DMS53 treated with DMSO at 0.1 percent for 48 hours (cell line): ENCODE data around the gene PCLO.

Experiments used
- DNase-seq: peaks from one replicate; lab custom pipeline; 2025; ENCODE audit not compliant: unreplicated experiment; lab: John Stamatoyannopoulos, UW

The PCLO gene

DNA sequence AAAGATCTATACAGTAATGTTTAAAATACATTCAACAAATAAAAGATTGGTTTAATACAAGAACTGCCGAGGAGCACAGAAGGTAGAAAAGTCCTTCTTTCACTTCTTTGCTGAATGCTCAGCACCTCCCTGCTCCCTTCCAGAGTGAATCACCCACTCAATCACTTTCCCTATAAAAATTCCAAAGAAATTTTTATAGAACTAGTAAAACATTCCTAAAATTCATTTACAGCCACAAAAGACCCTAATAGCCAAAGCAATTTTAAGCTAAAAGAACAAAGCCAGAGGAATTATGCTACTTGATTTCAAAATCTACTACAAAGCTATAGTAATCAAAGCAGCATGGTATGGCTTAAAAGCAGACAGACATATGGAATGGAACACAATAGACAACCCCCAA is 320.9 kb downstream of the PCLO start:
- DNase-seq = no peak

DNA sequence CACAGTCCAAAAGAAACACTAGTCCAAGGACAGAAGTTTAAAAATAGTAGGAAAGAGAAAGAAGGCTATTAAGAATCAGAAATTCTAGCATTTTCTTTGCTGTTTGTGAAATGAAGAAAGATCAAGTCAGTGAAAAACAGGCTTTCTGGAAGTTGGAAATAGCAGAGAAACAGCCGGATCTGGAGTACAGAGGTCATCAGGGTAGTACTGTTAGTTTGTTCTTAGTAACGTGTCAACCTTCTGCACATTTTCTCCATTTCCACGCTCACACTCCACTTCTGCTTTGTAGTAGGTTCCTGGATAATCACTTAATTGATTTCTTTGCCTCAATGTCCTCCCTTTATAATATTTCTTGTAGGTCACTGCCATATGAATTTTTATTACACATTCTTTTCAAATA is 322.6 kb downstream of the PCLO start:
- DNase-seq = no peak

DNA sequence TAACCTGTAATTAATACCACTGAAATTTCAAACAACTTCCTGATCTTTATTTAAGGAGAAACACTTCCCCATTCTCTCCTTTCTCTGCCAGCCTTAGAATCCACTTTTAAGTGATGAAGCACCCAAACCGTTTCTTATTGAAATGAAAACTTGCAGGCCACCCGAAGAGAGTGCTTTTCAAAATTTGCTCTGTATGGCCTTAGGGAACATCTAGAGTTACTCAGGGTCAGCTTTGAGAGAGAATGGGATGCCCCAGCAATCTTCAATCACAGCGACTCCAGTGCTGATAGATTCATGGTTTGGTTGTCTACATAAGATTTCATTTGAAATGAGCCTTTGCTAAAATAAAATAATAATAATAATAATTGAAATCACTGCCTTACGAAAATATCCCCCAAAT is 323.1 kb downstream of the PCLO start:
- no peak for DNase-seq

DNA sequence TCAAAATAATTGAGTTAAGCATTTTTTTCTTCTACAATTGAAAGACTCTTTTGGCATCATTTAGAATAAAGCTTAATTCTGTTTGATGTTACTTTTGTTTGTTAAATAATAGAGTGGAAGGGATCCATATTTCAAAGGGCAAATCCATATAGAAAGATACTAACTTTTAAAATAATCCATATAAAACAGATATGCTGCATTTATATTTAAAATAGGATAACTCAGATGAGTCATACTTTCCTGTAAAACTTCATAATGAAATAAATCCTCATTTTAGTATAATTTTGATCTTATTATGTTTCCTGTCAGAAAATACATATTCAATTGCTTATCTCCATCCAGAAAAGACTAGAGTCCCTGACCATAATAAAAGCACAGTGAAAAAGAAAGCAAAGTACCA is 323.6 kb downstream of the PCLO start:
- no peak for DNase-seq

DNA sequence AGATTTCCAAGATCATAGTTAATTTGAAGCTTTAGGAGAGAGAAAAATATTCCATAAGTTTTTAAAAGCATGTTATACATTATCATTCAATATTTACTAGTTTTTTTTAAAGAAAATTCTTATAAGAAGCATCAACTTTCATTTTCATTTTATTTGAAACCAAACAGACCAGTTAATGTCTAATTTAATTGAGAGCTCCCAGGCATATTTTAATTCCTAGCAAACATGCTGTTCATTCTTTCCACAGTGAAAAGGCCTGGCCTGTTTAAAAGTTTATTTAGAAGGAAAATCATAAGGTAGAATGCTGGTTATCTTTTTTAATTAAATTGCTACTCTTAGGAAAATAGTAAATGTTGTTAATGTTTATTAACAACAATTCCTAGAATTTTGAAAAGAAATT is 324.4 kb downstream of the PCLO start:
- DNase-seq = no peak

DNA sequence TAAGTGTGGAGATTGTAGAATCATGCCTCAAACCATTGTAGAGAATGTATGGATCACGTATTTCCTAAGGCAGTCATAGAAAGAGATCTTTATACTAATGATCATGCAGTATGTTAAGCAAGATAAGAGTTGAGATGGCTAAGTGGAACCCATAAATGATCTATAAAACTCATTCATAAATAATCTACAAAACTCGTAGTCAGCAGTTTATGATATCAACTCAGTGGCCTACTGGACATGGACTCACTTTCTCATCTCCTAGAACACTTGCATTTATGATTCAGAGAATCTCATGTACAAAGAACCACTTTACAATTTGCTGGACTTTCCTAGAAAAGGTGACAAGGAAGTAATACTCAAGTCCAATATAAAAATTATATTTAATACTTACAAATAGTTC is 339.6 kb downstream of the PCLO start:
- DNase-seq = no peak

DNA sequence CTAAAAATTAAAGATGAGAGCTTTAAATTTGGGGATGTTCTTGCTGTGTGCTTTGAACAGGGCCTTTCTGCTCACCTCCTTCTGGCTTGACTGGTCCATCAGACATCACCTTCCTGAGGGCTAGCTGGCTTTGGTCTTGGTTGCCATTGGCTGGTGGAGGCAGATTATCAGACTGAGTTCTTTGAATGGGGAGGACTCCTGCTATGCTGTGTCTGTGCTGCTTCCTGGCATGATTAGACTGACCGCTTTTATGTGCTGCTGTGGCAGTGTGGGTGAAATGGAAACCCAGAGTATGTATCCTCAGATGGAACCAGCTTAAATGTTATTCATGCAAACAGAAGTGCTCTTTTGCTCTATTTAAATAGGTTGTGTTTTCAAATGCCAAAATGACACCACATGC is 341.6 kb downstream of the PCLO start:
- DNase-seq = no peak

DNA sequence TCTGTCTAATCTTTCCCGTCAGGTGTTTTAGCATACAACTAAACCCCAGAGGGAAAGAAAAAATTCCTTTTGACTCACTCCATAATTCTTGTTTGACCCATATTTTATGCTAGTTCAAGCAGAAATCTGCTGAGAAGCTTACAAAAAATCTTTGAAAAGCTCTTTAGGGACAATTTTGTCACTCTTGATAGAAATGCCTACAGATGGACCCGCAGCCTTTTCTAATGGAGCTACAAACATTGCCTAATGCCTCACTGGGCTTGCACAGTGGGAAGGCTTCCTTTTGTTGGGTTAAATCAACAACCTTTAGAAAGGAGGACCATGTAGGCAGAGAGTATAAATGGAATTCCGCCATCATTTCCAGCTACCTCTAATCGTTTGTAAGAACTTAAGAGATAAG is 344.5 kb downstream of the PCLO start:
- DNase-seq = no peak

DNA sequence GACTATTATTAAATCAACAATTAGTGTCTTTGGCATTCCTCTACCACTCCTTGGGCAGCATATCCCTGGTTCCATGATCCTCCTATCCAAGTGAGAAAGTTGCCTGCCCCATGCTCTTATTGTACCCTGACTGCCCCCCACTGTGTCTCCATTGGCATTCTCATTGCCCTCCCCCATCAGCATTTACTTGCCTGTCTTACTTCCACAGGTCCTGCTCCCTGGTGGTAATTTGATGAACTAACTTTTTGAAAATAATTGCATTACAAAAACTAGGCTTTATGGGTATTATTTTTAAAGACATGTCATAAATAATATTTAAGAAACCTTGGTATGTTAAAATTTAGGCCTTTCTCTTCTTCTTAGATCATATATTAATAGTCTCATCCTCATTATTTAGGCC is 346.4 kb downstream of the PCLO start:
- no peak for DNase-seq

DNA sequence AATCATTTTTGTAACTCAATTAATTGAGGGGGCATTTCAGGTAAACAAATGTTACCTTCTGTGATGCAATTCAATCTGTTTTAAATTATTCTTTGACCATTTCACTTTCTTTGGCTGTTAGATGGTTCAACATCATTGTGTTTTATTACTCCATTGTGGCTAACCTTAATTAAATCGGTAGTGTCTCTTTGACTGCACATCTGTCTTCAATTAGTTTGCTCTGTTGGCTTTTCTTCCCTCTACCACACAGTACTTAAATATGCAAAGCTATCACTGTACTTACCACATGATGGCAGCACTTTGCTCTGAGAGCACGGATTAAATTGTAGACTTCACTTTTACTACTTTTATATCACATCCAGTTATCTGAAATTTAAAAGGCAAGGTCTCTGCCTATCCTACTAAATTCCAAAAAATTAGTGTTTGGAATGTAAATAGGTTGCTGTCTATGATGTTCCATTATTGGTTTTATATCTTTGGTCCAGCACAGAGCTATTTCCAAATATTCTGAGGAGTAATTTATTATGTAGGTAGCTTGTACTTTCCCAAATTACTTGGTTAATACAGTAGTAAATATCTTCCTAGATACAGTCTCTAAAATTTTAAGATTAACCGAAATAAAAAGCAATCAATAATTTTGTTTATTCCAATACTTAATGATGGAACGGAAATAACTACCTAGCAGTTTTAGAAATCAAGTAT is 352.0 kb downstream of the PCLO start:
- peak; percentile 80 for DNase-seq

DNA sequence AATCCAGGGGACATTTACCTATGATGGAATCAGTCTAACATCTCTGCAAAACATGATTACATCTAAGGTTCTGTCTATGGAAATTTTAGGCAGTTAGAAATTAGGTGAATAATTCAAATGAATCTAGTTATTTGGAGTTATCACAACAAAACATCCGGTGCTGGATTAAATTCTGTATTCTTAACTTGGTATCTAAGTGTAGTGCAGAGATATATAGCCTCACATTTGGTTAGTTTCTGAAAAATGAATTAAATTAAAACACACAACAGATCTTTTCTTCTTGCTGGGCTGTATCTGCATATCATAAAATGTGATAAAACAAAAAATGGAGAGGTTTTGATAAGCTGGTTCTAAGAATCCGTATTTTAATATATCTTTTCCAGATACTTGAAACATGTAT is 354.1 kb downstream of the PCLO start:
- DNase-seq = no peak

DNA sequence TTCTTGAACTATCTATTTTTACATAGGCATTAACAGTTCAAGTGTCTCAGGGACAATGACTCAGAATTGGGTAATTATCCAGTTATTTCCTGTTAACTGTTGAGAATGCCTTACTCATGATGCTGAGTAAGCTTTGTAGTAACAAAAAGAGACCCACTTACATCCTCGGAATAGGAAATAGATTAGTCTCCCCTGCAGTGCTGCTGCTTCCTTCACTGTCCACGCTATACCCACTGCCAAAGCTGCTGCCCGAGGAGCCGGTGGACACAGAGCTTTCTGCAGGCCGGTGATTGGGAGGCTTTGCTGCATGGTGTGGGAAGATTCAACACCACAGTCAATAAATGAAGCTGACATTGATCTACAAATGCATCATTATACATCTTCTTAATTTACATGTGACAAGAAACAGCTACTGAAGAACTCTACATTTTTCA is 357.1 kb downstream of the PCLO start:
- DNase-seq = peak; percentile 94

DNA sequence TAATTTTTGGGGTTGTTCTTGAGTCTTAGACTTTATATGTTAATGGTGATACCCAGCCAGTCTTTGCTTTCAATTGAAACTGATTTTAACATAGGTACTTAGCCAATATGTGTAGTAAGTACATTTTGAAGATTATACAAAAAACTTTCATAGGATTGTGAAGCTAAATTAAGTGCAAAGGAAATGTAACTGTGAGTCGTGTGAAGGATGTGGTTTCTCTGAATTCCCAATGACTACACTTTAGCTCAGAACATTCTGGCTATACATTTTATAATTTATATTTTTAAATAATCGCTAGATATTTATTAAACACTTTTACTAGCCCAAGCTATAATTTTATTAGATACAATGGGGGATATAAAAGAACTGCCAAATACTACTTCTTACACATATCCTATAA is 359.3 kb downstream of the PCLO start:
- no peak for DNase-seq

DNA sequence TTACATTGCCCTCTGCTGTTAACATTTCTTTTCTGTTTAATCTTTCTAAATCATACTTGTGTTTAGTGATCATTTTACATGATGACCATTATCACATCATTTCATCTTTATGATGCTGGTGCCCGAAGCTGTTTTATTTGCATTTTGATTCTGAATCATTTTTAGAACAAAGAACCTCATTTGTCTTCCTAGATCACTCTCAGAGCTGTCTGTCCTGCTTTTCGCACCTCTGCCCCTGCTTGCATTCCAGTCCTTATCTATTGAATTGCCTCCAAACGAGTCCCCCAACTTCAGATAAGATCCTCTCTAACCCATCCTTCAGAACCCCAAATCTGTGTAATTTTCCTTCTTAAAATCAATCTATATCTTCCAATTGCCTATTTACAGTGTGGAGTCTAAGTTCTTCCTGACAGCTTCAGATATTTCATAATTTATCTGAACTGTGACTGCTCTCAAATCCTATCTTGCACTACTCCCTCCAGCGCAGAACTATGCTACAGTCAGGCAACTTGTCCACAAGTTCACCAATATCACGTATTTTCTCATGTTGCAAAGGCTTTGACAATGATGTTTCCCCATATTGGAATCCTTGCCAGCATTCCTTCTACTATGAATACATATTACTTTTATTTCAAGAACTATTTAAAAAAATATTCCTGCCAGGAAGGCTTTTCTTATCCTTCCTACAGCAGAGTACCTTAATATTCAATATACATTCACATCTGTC is 372.6 kb downstream of the PCLO start:
- no peak for DNase-seq

DNA sequence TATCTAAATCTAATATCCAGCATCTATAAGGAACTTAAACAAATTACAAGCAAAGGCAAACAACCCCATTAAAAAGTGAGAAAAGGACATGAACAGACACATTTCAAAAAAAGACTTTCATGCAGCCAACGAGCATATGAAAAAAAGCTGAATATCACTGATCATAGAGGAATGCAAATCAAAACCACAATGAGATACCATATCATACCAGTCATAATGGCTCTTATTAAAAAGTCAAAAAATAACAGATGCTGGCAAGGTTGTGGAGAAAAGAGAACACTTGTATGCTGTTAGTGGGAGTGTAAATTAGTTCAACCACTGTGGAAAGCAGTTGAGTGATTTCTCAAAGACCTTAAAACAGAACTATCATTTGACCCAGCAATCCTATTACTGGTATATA is 384.7 kb downstream of the PCLO start:
- DNase-seq = no peak

DNA sequence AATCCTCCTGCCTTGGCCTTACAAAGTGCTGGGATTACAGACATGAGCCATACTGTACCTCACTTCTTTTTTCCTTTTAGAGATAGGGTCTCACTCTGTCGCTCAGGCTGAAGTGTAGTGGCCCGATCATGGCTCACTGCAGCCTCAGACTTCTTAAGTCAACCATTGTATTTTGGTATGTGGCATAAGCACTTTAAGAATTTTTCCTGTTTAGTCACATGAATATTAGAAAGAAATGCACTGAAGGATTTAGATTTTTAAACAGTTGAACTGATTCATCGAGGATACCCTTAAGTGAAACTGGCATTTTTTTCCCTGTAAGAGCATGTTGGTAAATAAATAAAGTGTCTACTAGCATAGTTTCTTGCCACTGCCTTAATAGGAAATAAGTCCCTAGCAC is 399.8 kb downstream of the PCLO start:
- DNase-seq = no peak

DNA sequence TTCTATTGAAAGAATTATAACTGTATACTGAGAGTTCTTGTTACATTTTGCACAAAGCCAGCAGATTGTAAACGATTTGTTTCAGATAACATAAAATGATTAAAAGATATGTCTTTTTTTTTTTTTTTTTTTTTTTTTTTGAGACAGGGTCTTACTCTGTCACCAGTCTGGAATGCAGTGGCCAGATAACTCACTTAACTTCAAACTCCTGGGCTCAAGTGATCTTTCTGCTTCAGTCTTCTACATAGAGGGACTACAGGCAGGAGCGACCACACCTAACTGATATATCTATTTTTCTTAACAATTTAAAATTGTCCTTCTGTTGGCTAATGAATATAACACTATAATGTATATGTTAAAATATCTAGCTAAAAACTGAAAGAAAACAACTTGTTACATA is 401.9 kb downstream of the PCLO start:
- no peak for DNase-seq

DNA sequence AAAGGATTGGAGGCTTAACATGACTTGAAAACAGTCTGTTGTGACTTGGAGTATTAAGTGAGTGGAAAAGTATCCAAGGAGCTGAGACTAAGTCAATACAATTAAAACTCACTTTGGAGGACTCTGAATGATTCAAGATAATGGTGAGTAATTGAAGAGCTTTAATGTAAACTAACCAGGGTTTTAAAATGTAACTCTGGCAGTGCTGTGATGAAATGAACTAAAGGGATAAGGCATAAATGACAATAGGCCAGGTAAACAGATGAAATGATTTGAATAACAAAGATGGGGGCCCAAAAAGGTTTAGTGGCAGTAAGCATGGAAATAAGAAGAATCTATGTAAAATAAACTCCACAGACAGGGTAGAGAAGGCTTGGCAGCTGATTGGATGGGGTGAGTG is 402.6 kb downstream of the PCLO start:
- no peak for DNase-seq

DNA sequence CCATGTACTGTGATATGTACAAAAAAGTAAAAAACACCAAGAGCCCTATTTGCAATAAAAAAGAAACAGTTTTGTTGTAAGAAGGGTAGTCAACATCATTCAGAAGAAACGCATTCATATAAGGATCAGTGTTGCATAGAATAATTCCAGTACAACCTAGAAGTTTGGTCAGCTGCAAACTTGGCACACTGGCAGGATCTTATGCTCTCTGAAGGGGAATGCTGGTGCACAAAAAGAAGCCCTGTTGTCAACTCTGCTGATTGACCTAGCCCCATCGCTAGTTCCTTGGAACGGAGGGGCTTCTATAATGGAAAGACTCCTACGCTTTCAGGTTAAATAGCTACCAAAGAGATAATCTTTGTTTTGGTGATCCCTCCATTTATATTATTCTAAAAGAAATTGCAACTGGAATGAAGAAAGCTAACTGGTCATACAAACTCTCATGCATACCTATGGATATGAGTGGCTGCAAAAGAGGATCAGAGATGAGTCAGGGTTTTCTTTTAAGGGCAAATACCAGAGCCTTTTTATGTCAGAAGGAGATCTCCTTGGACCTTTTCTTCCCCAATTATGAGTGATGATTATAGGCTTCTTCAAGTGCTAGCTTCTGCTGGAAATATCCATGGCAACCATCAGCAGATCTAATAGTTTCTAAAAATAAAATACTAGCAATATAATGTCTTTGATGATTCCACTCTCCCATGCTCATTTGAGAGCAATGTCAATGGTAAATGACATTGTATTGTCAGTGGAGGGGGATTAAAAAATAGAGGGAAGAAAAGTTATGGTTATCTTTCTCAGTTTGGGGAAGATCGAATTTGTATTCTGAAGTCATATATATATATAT is 406.8 kb downstream of the PCLO start:
- no peak for DNase-seq

DNA sequence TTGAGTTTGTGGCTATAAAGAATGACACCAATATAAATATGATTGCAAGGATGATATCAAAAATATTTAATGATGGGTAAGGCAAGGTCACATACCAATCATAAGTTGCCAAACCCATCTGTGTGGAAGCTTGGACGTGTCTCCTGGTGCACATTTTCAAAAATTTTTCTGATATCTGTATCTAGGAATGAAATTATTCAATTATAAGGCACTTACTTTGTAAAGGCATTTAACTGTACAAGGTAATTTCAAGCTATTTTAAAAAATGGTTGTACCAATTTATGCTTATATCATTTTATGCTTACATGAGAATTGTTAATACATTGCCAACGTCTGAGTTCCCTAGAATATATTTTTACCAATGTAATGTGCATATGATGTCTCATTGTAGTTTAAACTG is 412.7 kb downstream of the PCLO start:
- no peak for DNase-seq

DNA sequence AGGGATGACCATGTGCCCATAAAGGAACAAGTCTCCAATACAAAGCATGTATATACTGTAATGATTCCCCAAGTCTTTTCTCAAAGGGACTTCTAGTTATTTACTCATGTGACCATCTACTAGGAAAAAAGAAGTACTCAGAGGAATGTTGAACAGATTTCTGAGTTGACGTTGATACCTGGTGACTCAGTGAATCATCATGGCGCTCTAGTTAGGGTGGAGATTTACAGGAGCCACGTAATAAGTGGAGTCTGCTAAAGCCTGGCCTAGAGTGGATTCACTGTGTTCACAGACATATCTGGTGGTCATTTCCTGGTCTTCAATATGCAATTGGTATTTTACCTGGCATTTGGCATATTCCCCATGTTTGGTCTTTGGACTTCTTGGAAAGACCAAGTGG is 416.9 kb downstream of the PCLO start:
- no peak for DNase-seq

DNA sequence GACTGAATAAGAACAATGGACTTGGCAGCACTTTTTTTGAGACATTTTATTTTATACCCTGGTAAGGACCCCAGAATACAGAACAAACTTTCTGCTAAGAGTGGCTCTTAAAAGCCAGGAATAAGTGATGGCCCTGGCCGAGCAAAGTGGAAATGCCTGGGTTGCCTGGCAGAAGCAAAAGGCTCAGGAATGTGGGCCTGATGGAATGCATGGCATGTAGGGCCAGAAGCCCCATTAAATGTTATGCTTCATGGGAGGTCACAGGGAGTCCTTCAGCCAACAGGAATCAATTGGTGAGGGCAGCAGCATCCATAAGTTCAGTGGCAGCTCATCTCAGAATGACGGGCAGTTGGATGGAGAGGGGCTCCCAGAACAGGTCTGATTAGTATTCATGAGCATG is 417.6 kb downstream of the PCLO start:
- DNase-seq = no peak
